GM21367 (cell line): ENCODE results near the gene ARMC6.
"Not testable (repeated sequence)": the region's sequence is repeated elsewhere in the genome, so short reads cannot be mapped to it uniquely, and the experiment has no call there.

Experiments used
- ATAC-seq: cut with Tn5 transposase; IDR thresholded peaks from one replicate; pipeline ENCODE4 v1.9.1; 2021; ENCODE audit not compliant: unreplicated experiment

Gene ARMC6

DNA sequence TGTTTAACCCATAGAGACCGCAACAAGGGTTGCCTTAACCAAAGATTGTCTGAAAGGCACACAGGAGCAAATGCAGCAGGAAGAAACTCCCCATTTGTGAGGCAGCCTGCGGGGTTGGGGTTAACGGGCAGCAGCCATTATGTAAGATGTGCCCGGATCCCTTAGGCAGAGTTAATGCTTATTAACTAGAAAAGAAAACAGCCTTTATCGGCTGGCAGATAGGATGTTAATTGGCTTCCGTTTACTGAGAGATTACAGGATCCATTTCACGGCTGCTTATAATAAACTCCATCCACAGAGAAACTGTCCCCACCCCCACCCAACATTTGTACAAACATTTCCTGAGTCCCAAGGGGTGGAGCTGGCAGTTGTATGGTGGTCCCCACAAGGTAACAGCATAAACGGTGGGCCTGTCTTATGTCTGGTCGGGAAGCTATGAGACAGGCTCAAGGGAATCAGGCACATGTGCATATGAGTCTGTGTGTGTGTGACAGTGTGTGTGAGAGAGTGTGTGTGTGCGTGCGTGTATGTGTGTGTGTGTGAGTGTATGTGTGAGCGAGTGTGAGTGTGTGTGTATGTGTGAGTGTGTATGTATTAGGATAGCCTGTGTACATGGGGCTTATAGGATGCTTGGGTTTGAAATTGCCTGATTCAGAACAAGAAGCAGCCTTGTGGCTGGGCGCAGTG is 40.9 kb downstream of the ARMC6 start:
- no peak for ATAC-seq

DNA sequence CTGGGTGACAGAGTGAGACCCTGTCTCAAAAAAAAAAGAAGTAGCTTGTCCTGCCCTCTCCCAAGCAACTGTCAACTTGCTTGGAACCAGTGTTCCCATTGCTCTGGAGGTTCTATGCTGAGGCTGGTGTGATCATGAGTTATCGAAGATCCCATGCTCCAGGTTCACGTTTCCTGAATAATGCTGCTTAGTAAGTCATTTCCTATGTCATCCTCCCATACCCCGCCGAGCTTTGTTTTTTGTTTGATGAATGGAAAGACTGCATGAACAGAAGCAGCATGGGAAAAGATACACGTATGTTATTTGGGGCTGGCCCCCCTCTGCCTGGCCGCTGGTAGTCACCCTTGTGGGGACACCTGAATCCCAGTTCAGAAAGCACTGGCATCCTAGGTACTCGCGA is 41.7 kb downstream of the ARMC6 start:
- ATAC-seq, result no peak

DNA sequence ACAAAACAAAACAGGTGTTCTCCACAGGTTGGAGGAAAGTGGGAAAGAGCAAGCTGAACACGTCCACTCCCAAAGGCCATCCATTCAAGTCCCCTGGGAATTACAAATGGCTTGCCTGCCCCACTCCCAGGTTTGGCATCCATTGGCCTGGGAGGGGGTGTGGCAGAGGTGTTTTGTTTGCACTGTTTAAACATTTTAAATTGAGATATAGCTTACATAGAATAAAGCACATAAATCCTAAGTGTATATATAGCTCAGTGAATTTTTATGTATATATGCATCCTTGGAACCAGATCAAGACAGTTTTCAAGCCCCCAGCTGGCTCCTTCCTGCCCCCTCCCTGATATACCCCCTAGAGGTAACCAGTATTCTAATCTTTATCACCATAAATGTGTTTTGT is 43.1 kb downstream of the ARMC6 start:
- ATAC-seq, result no peak

DNA sequence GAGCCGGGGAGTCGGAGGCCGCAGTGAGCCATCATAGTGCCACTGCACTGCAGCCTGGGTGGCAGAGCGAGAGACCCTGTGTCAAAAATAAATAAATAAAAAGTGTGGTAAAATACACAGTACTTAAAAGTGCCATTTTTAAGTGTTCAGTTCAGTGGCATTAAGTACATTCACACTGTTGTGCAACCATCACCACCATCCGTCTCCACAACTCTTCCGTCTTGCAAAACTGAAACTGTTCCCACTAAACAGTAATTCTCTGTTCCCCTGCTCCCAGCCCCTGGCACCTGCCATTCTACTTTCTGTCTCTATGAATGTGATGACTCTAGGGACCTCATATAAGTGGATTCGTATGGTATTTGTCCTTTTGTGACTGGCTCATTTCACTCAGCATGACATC is 43.7 kb downstream of the ARMC6 start:
- no peak for ATAC-seq

DNA sequence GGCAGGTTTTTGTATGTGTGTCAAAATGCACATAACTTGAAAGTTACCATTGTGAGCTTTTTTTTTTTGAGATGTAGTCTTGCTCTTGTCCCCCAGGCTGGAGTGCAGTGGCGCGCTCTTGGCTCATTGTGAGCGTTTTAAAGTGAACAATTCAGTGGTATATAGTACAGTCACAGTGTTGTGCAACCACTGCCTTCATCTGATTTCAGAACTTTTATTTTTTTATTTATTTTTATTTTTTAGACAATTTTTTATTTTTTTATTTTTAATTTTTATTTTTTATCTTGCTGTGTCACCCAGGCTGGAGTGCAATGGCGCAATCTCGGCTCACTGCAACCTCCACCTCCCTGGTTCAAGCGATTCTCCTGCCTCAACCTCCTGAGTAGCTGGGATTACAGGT is 45.4 kb downstream of the ARMC6 start:
- no peak for ATAC-seq

DNA sequence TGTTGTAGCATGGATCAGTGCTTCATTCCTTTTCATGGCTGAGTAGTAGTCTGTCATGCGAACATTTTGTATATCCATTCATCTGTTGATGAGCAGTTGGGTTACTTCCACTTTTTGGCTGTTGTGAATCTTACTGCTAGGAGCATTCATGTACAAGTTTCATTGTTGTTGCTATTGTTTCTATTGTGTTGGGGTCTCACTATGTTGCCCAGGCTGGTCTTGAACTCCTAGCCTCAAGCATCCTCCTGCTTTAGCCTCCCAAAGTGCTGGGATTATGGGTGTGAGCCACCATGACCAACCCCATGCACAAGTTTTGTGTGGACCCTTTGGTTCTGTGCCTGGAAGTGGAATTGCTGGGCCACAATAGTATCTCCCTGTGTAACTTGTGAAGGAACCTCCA is 46.2 kb downstream of the ARMC6 start:
- ATAC-seq, result no peak

DNA sequence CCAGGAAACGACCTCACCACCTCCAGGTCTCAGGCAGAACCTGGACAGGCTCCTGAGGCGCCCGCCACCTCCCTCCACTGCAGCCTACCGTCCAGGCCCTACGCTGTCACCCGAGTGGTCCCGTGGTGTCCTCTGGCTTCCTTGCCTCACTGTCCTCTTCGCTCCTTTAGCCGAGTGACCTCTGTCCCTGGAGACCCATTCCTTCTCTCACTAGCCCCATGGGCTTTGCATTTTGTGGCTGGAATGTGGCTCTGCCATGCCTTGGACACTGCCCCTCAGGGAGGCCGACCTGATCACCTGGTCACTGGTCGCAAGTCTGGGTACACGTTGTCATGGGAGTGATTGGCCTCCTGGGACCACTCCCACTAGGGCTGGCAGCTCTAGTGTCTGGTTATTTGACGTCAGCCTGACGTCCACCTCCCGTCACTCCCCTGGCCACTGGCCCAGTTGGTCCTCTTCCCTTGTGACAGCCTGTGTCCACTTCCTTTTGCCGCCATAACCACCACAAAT is 48.3 kb downstream of the ARMC6 start:
- no peak for ATAC-seq

DNA sequence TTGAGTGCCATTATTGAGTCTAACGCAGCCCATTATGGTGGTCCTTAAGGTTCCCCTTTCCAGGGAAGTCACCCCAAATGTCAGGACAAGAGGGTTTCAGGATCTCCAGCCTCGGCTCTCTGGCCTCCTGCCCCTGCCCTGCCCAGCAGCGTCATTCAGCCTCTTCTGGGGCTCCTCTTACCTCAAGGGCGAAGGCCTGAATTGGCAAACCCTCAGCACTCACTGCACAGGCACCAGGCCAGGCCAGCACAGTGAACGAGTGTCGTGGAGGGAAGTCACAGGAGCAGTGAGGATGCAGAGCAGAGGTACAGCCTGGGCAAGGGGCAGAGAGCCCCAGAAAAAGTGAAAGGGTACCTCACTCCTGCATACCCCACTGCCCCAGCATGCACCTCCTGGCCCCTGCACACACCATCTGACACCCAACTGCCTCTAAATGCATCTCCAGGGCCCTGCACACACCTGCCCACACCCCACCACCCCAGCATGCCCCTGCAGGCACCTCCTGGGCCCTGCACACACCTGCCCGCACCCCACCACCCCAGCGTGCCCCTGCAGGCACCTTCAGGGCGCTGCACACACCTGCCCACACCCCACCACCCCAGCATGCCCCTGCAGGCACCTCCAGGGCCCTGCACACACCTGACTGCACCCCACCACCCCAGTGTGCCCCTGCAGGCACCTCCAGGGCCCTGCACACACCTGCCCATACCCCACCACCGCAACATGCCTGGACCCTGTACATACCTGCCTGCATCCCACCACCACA is 50.2 kb downstream of the ARMC6 start:
- no peak for ATAC-seq

DNA sequence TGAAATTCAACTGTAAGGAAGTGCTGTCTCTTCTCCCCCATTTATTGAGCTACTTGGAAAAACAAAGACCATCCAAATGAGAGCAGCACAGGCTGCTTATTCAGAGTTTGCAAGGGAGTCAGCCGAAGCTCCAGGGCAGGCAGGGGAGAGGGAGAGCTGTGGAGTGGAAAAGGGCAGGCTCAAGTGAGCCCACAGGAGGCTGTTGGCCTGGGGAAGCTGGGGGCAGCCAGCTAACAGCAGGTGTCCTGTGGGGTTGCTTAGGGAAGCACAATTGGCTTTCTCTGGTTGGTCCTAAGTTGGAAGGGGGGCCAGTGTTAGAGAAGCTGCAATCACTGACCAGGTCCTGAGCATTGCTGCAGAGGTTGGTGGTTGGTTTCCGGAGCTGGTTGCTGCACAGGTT is 54.3 kb downstream of the ARMC6 start:
- no peak for ATAC-seq

DNA sequence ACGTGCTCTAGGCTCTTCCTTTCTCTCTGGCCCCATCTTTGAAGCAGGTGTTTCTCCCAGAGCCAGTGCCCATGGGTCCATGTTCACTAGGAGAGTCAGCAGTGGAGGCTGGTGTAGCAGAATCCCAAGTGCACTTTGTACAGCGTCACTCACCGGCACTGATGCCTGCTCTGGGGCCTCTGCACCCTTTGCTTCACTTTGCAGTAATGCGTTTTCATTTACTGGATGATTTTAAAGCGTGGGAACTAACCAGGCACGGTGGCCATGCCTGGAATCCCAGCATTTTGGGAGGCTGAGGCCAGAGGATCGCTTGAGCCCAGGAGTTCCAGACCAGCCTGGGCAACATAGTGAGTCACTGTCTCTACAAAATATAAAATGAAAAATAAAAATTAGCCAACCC is 61.1 kb downstream of the ARMC6 start:
- ATAC-seq, result no peak

DNA sequence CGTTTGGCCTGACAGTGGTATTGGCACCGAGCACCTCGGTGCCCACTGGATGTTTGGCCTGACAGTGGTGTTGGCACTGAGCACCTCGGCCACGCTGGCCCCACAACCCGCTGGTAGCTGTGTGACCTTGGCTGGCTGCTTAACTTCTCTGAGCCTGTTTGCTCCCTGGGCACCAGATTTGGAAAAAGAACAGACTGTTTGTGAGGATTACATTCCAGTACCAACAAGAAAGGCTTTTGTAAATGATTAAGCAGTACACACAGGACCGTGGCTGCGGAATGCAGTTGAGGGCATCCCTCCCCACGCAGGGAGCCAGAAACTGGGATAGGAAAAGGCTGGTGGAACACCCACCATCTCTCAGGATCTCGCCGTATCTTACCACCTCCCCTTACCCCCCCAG is 62.3 kb downstream of the ARMC6 start:
- no peak for ATAC-seq

DNA sequence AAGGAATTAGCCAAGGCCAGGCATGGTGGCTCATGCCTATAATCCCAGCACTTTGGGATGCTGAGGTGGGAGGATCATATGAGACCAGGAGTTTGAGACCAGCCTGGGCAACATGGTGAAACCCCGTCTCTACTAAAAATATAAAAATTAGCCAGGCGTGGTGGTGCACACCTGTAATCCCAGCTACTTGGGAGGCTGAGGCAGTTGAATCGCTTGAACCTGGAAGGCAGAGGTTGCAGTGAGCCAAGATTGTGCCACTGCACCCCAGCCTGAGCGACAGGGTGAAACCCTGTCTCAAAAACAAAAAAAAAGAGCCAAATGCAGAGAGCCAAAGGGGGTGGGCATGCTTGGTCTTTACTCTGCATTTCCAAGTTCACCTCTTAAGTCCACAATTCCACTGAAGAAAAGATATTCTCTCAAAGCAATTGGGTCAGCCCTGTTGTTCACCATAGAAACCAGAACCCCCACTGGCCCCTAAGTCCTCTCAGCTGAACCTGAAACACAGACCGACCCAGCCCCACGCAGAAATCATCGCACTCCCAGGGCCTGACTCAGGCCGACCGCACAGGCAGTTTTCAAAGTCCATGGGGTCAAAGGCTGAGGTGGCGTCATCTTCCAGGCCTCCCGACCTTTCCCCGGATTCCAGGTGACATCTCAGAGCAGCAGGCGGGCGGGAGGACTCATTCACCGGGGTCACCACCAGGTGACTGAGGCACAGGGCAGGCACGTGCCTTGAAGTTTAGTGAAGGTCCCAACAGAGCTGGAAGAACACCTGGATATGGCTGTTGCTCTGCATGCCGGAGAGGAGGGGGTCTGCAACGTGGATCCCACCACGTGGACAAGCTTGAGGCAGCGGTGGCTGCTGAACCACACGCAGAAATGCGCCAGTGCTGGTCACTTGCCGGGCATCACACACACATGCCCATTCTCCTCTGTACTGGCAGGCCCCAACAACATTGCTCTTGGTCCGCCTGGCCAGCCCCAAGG is 63.5 kb downstream of the ARMC6 start:
- no peak for ATAC-seq

DNA sequence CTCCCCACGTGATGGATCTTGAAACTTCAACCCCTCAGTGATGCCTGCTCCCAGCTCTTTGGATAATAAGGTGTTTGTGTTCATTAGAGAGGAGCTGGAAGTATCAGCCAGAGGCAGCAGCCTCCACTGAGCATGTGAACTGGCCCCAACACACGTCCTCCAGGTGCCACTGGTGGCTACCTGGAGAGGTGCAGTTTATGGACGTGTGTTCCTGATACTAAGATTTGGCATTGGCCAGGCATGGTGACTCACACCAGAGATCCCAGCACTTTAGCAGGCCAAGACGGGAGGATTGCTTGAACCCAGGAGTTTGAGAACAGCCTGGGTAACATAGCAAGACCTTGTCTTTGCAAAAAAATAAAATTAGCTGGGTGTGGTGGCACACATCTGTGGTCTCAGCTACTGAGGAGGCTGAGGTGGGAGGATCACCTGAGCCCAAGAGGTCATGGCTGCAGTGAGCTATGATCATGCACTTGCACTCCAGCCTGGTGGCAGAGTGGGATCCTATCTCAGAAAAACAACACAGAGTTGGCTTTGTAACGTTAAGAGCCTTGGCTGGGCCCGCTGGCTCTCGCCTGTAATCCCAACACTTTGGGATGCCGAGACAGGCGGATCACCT is 64.8 kb downstream of the ARMC6 start:
- no peak for ATAC-seq

DNA sequence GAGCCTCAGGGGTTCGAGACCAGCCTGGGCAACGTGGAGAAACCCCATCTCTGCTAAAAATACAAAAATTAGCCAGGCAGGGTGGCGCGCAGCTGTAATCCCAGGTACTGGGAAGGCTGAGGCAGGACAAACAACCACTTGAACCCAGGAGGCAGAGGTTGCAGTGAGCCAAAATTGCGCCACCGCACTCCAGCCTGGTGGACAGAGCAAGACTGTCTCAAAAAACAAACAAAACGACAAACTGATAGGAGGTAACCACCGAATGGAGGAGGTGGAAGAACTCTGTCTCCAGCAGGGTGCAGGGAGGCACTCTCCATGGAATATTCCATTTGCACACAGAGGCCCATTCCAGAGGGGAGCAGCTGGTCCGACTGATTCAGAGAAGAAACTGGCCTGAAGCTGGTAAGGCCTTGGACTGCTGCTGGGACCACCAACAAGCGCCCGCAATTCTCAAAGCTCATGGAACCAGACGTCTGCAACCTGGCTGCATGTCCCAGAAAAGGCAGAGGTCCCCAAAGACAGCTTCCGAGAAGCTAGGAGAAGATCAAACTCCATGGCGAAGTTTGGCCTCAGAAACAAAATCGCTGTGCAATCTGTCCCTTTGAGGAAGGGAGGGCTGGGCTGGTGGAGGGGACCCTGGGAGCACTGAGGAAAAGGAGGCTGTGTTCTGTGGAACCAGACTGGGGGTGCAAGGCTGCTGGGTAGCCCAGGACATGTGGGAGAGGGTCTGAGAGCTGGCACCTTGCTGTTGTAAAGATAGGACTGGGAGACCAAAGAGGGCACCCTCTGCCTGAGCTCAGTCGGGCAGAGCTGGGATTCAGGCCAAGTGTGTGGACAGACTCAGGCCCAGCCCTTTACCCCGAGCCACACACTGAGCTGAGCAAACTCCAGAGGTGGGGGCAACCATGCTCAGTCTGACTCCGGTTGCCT is 65.6 kb downstream of the ARMC6 start:
- ATAC-seq, result no peak

DNA sequence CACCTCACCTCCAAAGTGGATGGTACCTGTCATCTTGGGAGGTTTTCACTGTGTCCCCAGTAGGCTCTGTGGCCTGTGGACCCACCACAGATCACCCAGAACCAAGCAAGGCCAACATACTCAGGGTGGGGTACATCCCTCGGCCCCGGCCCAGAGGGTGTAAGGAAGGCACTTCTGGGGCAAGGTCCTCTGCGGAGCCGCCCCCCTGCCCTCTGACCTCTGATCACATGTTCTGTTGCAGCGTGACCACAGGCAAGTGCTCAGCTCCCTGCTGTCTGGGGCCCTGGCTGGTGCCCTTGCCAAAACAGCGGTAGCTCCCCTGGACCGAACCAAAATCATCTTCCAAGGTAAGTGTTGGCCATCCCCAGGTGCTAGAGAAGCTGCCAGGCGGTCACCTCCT is 68.1 kb downstream of the ARMC6 start:
- no peak for ATAC-seq

DNA sequence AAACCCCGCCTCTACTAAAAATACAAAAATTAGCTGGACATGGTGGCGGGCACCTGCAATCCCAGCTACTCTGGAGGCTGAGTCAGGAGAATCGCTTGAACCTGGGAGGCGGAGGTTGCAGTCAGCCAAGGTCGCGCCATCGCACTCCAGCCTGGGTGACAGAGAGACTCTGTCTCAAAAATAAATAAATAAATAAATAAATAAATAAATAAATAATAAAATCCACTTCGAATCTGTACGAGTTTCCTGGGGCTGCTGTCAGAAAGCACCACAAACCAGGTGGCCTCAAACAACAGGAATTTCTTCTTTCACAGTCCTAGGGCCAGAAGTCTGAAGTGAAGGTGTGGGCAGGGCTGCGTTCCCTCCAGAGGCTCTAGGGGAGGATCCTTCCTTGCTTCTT is 69.2 kb downstream of the ARMC6 start:
- ATAC-seq, result not testable (repeated sequence)

DNA sequence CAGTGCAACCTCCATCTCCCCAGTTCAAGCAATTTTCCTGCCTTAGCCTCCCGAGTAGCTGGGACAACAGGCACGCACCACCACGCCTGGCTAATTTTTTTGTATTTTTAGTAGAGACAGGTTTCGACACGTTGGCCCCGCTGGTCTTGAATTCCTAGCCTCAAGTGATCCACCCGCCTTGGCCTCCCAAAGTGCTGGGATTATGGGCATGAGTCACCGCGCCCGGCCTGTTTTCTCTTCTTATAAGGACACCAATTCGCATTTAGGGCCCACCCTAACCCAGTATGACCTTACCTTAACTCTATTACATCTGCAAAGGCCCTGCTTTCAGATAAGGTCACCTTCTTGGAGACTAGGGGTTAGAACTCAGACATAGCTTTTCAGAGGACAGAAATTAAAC is 69.8 kb downstream of the ARMC6 start:
- ATAC-seq, result no peak

DNA sequence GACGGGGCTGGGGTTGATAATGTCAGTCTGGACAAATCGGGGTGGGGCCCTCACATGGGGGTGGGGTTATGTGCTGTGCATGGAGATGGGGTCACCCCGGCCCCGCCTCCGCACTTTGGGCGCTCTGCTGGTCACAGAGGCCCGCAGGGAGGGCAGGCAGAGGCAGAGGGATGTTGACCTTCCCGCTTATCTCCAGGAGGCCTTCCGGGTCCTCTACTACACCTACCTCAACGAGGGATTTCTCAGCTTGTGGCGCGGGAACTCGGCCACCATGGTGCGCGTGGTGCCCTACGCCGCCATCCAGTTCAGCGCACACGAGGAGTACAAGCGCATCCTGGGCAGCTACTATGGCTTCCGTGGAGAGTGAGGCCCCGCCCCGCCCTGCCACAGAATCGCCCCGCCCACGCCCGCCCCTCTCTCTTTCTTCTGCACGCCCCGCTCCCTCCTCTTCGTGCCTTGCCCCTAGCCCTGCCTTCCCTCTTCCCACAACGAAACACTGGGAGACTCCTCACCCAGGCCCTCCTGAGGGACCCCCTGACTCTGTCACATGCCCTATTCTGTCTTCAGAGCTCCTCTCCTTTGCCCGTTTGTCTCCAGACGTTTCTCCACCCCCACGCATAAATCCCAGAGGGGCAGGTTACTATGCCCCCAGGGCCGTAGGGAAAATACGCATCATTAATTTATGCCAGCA is 72.1 kb downstream of the ARMC6 start:
- ATAC-seq, result no peak

DNA sequence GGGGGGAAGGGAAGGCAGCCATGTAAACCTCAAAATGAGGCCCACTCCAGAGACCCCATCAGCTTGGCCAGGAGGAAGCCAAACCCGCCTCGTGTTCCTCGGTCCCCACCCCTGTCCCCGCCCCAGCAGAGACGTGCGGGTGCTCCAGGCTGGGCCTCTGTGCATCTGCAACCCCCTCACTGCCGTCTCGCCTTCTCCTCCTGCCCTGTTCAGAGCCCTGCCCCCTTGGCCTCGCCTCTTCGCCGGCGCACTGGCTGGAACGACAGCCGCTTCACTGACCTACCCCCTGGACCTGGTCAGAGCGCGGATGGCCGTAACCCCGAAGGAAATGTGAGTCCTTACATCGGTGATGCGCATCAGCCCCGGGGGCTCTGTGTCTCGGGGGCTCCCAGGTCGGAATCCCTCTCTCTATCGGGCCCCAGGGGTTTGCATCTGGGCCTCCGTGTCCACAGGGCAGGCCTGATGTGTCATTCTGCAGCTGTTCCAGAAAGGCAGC is 72.7 kb downstream of the ARMC6 start:
- ATAC-seq, result no peak
